Activated naive CD4-positive, alpha-beta T cell (primary cell): ENCODE results near the gene PKHD1.

ENCODE experiments used
- DNase-seq, 4 experiments: peaks; one replicate each; lab custom pipeline; 2025; lab: John Stamatoyannopoulos, UW

The PKHD1 gene

GRCh38 chr6:51702851-51703250, 384.6 kb downstream of the PKHD1 start:
- no peak for DNase-seq

- no peak for DNase-seq
These were observed 402.8 kb downstream of the PKHD1 start for GRCh38 chr6:51684603-51685002.

- no peak for DNase-seq
These were observed 403.4 kb downstream of the PKHD1 start for GRCh38 chr6:51684038-51684437.

- no peak for DNase-seq
These were observed 408.4 kb downstream of the PKHD1 start for GRCh38 chr6:51678905-51679620.

GRCh38 chr6:51678274-51678673, 409.1 kb downstream of the PKHD1 start:
- no peak for DNase-seq

GRCh38 chr6:51675922-51676275, 411.5 kb downstream of the PKHD1 start:
- DNase-seq: no peak

GRCh38 chr6:51675020-51675921, 412.1 kb downstream of the PKHD1 start:
- no peak for DNase-seq

- DNase-seq: no peak
These were observed 423.9 kb downstream of the PKHD1 start for GRCh38 chr6:51663525-51663924.

- DNase-seq: no peak
These were observed 426.6 kb downstream of the PKHD1 start for GRCh38 chr6:51660767-51661166.

- no peak for DNase-seq
These were observed 429.9 kb downstream of the PKHD1 start for GRCh38 chr6:51657491-51657890.

GRCh38 chr6:51655517-51655916, 431.9 kb downstream of the PKHD1 start:
- no peak for DNase-seq

- no peak for DNase-seq
These were observed 432.8 kb downstream of the PKHD1 start for GRCh38 chr6:51654647-51655046.

- no peak for DNase-seq
These were observed 436.1 kb downstream of the PKHD1 start for GRCh38 chr6:51651132-51651817.

- DNase-seq: no peak
These were observed 438.6 kb downstream of the PKHD1 start for GRCh38 chr6:51648774-51649173.

GRCh38 chr6:51648236-51648635, 439.2 kb downstream of the PKHD1 start:
- DNase-seq: no peak

- DNase-seq: no peak
These were observed 443.0 kb downstream of the PKHD1 start for GRCh38 chr6:51644426-51644825.

- DNase-seq: no peak
These were observed 447.4 kb downstream of the PKHD1 start for GRCh38 chr6:51640021-51640420.

- DNase-seq: no peak
These were observed 454.0 kb downstream of the PKHD1 start for GRCh38 chr6:51633424-51633823.

GRCh38 chr6:51630011-51630410, 457.4 kb downstream of the PKHD1 start:
- no peak for DNase-seq

- no peak for DNase-seq
These were observed 461.0 kb downstream of the PKHD1 start for GRCh38 chr6:51626391-51626790.

GRCh38 chr6:51625566-51625965, 461.8 kb downstream of the PKHD1 start:
- DNase-seq: no peak

GRCh38 chr6:51620971-51621370, 466.4 kb downstream of the PKHD1 start:
- DNase-seq: no peak
